Stomach (tissue), 9 donors: ENCODE measurements around the gene ZBED4. TPM values are rescaled to one million over a fixed set of nuclear protein-coding genes. Genes with fewer than 3 reads are reported as not detected.

ENCODE experiments used
- DNase-seq, 2 donors: peaks; one replicate each; pipeline versions ENCODE4 v3.0.0 to v3.0.0-alpha.2; 2013 to 2019
- H3K27ac ChIP-seq, 5 donors: fragments of 200-600 bp in 4 of 5; sonication (generic) in 4 of 5; one replicate each; pipeline ENCODE4 v1.5.1; 2013 to 2019; ENCODE audit warnings: mild to moderate bottlenecking in 1 of 5, moderate library complexity in 1 of 5
- H3K27me3 ChIP-seq, 3 donors: fragments of 200-600 bp; sonication (generic); one replicate each; pipeline ENCODE4 v1.5.1; 2017 to 2019; ENCODE audit warnings: mixed run types in 1 of 3
- H3K36me3 ChIP-seq, 4 donors: fragments of 200-600 bp; sonication (generic); 1 replicate in 3 of 4; 2 replicates in 1 of 4; pipeline ENCODE4 v1.5.1; 2016 to 2019
- H3K4me1 ChIP-seq, 4 donors: fragments of 200-600 bp; sonication (generic); one replicate each; pipeline ENCODE4 v1.5.1; 2016 to 2019
- H3K4me3 ChIP-seq, 4 donors: fragments of 200-600 bp; sonication (generic) in 3 of 4; one replicate each; pipeline ENCODE4 v1.5.1; 2016 to 2019; ENCODE audit warnings: mild to moderate bottlenecking in 1 of 4
- H3K9me3 ChIP-seq, 4 donors: fragments of 200-600 bp; sonication (generic); one replicate each; pipeline ENCODE4 v1.5.1; 2016 to 2019
- EP300 ChIP-seq: sonication (generic); formaldehyde crosslinking; IDR thresholded peaks from one replicate; pipeline ENCODE4 v1.6.1; 2017; ENCODE audit warnings: antibody characterized with exemption
- POLR2A ChIP-seq, 4 donors: fragments of 450-650 bp; IDR thresholded peaks; one replicate each; pipeline ENCODE4 v1.6.1; 2016; ENCODE audit warnings: antibody characterized with exemption in 4 of 4, control low read depth in 2 of 4, mild to moderate bottlenecking in 1 of 4, moderate library complexity in 1 of 4
- POLR2AphosphoS5 ChIP-seq, 3 donors: sonication (generic); formaldehyde crosslinking; IDR thresholded peaks; one replicate each; pipeline ENCODE4 v1.6.1; 2016; ENCODE audit warnings: antibody characterized with exemption in 3 of 3
- WGBS, 5 donors: extraction: QIAGEN DNeasy Blood & Tissue Kit in 3 of 5; methylation state at CpG; one replicate each; pipeline versions ENCODE4 v1.1.5 to v1.1.7; 2013 to 2018; 5-methylcytosine and 5-hydroxymethylcytosine counted together
- intact Hi-C: fragments of 100-400 bp; cut with DNase I; formaldehyde crosslinking; loops from one replicate; pipeline ENCODE4 v1.15.1; 2023; ENCODE audit warnings: low total_unique reads
- polyA plus RNA-seq, 3 donors: library from polyadenylated mRNA; stranded (reverse); fragments of 200-250 nt; gene quantifications; one replicate each; pipeline ENCODE4 v1.2.3, GENCODE V29; 2013
- total RNA-seq, 5 donors: library from RNA; depleted of rRNA; stranded (reverse); fragments of >200 nt; gene quantifications; one replicate each; pipeline versions ENCODE4 v1.1.0 to v1.2.3, GENCODE V29; 2014 to 2016
- TF ChIP-seq, protein P1 (sequence below), 7 experiments: fragments of 450-650 bp in 4 of 7; fragments of 200-600 bp in 3 of 7; sonication (generic) in 3 of 7; IDR thresholded peaks; one replicate each; pipeline ENCODE4 v1.5.1; 2016 to 2019; ENCODE audit warnings: antibody characterized with exemption in 7 of 7, control low read depth in 2 of 7, mild to moderate bottlenecking in 1 of 7
- donor health status: healthy with polysubstance abuse.
- donor health status: Bipolar disorder and iron deficiency.
- donor health status: healthy.

ZBED4 gene
- total and polyA plus RNA-seq, 8 donors = 2.2 to 31.7 (median 12.2) TPM

DNA sequence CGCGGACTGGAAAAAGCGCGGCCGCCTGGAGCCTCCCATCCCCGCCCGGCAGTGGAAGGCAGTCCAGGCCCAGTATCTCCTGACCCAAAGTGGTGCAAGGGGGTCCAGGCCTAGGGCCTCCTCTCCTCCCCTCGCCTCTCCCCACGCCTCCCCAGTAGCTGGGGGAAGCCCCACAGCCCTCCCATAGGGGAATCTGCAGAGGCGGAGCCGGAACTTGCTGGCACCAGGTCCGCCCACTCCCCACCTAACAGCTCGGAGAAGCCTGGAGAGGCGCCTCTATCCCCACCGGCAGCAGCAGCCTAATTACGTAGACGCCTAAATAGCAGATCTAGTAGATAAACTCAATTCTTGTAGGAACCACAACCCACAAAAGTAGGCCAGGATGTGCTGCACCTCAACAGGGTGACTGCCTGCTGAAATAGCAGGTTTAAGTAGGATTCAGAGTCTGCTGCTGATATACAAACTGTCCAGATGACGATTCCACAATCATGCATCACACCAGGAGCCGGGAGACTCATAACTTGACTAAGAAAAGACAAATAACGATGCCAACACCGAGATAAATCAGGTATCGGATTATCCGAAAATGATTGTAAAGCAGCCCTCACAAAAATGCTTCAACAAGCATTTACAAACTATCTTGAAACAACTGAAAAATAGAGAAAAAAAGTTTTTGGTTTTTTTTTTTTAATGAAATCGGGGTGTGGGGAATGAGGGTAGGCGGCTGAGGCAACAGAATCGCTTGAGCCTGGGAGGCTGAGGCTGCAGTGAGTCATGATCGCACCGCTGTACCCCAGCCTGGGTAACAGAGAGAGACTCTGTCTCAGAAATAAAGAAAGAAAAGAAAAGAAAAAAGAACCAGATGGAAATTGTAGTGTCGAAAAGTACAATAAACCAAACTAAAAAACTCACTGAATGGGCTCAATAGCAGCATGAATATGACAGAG is 14.6 kb upstream of the ZBED4 start:
- H3K4me3 ChIP-seq = peak overlapping the region in 1 of 4 donors; percentile 13
- intact Hi-C loops = no loop called here
- DNase-seq = peak in 1 of 2 donors; percentile 76
- no peak for TF ChIP-seq POLR2A (IDR thresholded peaks at IDR 0.05)
- no peak for TF ChIP-seq EP300
- TF ChIP-seq, protein P1, sequence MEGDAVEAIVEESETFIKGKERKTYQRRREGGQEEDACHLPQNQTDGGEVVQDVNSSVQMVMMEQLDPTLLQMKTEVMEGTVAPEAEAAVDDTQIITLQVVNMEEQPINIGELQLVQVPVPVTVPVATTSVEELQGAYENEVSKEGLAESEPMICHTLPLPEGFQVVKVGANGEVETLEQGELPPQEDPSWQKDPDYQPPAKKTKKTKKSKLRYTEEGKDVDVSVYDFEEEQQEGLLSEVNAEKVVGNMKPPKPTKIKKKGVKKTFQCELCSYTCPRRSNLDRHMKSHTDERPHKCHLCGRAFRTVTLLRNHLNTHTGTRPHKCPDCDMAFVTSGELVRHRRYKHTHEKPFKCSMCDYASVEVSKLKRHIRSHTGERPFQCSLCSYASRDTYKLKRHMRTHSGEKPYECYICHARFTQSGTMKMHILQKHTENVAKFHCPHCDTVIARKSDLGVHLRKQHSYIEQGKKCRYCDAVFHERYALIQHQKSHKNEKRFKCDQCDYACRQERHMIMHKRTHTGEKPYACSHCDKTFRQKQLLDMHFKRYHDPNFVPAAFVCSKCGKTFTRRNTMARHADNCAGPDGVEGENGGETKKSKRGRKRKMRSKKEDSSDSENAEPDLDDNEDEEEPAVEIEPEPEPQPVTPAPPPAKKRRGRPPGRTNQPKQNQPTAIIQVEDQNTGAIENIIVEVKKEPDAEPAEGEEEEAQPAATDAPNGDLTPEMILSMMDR (IDR thresholded peaks at IDR 0.05) = no peak
- TF ChIP-seq POLR2AphosphoS5 (IDR thresholded peaks at IDR 0.05) = peak in 1 of 3 donors; percentile 7
- H3K9me3 ChIP-seq = no peaks in the 10 kb centered on the region
- H3K27me3 ChIP-seq = peaks cover 0 to 16% (median 0%) of the 10 kb centered on the region in 3 donors
- WGBS, 5 donors = 61 to 75% (median 65%) methylated on average over 29 of the region's 29 CpGs
- H3K36me3 ChIP-seq = no peaks in the 10 kb centered on the region
- H3K4me1 ChIP-seq = no peaks in the 10 kb centered on the region
- H3K27ac ChIP-seq = peak overlapping the region; percentile 8 to 53 (median 43)

DNA sequence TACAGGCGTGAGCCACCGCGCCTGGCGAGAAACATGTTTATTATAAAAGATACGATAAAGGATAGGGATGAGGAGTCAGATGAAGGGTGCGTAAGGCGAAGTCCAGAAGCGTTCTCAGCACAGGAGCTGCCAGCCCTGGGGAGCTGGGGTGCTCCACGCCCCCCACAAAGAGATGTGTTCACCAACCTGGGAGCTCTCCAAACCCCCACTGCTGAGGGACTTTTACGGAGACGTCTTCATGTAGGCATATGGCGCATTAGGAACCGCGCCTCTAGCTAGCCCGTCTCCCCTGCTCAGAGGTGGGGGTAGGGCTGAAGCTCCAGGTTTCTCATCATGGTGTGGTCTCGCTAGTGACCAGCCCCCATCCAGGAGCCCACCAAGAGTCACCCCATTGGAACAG is 8.4 kb upstream of the ZBED4 start:
- no peaks in the 10 kb centered on the region for H3K36me3 ChIP-seq
- H3K27me3 ChIP-seq = peaks cover 17 to 40% (median 28%) of the 10 kb centered on the region in 3 donors
- no peak for DNase-seq
- no peak overlapping the region for H3K4me3 ChIP-seq
- intact Hi-C loops = no loop called here
- peaks cover 20 to 26% (median 23%) of the 10 kb centered on the region in 4 donors for H3K4me1 ChIP-seq
- TF ChIP-seq EP300 (no peak), POLR2AphosphoS5 (IDR thresholded peaks at IDR 0.05) (no peak), POLR2A (IDR thresholded peaks at IDR 0.05) (no peak)
- TF ChIP-seq, protein P1 (IDR thresholded peaks at IDR 0.05) = no peak
- no peak overlapping the region for H3K27ac ChIP-seq
- 81 to 87% (median 83%) methylated on average over 15 to 16 of the region's 16 CpGs for WGBS, 5 donors
- no peaks in the 10 kb centered on the region for H3K9me3 ChIP-seq

DNA sequence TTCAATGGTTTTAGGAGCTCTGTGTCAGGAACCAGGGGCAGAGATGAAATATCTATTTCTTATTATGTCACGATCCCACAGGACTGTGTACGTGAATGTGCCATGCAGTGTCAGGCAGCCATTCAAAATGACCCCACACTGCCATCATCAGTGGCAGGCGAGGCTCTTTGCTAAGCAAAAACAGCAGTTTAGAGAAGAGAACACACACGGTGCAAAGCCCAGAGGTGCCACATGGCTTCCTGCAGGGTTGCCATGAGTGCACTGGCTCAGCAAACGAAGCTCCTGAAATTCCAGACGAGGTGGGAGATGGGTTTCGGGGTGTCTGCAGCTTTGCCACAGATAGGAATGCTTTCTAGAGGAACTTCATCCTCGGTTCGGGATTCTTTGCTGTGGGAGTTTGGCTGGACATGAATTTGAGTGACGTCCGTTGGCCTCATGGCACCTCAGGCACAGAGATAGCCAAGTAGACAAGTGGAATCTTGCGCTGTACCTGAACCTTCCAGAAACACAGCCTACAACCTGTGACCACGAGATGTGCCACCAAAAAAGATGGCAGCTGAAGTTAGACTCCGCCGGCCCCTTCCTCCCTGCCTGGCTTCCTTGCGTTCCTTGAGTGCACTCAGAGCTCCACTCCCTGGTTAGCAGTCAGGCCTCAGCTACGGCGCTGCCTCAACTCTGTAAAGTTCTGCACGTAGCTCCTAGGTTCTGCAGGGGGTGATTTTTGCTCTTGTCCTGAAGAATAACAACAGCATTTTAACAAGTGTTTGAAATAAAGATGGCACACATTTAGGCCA is 7.8 kb upstream of the ZBED4 start:
- no peak for DNase-seq
- no peaks in the 10 kb centered on the region for H3K9me3 ChIP-seq
- H3K36me3 ChIP-seq = no peaks in the 10 kb centered on the region
- no peak for TF ChIP-seq EP300
- no peak for TF ChIP-seq POLR2AphosphoS5 (IDR thresholded peaks at IDR 0.05)
- no peak for TF ChIP-seq POLR2A (IDR thresholded peaks at IDR 0.05)
- TF ChIP-seq, protein P1 (IDR thresholded peaks at IDR 0.05) = no peak
- intact Hi-C loops = no loop called here
- peaks cover 17 to 46% (median 33%) of the 10 kb centered on the region in 3 donors for H3K27me3 ChIP-seq
- WGBS, 5 donors = 74 to 85% (median 77%) methylated on average over 19 of the region's 19 CpGs
- H3K27ac ChIP-seq = no peak overlapping the region
- H3K4me3 ChIP-seq = no peak overlapping the region
- H3K4me1 ChIP-seq = peaks cover 20 to 26% (median 23%) of the 10 kb centered on the region in 4 donors
